HCT116 (cell line): ENCODE measurements around the gene AADACL3. TPM values are rescaled to one million over a fixed set of nuclear protein-coding genes. Genes with fewer than 3 reads are reported as not detected.

Experiments used
- ATAC-seq: fragments of 200-7000 bp; cut with Tn5 transposase; 2 replicates; pipeline ENCODE4 v1.9.1; 2020; ENCODE audit warnings: mild to moderate bottlenecking, moderate library complexity
- BruUV-seq: library from RNA; stranded (reverse); fragments of 400-500 nt; replicated peaks from 2 replicates; lab custom pipeline; 2021; lab: Mats Ljungman, UMichigan
- CTCF ChIA-PET: fragments of 300-600 bp; sonication (Branson Sonifier 250); formaldehyde crosslinking; loops from one replicate; lab custom pipeline; 2021; ENCODE audit warnings: antibody characterized with exemption; lab: Charles Lee
- POLR2A ChIA-PET: fragments of 300-600, 350-600 bp; sonication (Branson Sonifier 250); formaldehyde crosslinking; loops from one replicate; lab custom pipeline; 2021; ENCODE audit warnings: antibody characterized with exemption; lab: Charles Lee
- RAD21 ChIA-PET, 2 experiments: fragments of 300-600 bp; sonication (Branson Sonifier 250); formaldehyde crosslinking; loops; one replicate each; lab custom pipeline; 2023; ENCODE audit warnings: low total read pairs in 2 of 2; ENCODE audit not compliant: uncharacterized antibody in 2 of 2, unreplicated experiment in 2 of 2, low non-redundant PET in 1 of 2; lab: Charles Lee
- DNase-seq: peaks from one replicate; pipeline ENCODE4 v3.0.0-alpha.2; 2010; ENCODE audit warnings: low read depth, low spot score
- H2AFZ ChIP-seq: fragments of 200-600 bp; shearing (Covaris generic), sonication (generic); 2 replicates; pipeline ENCODE4 v1.6.1; 2017; ENCODE audit warnings: low read depth, mixed run types, mixed read lengths, antibody characterized with exemption, low read length; ENCODE audit not compliant: poor library complexity, severe bottlenecking
- H3K27ac ChIP-seq: 2 replicates; pipeline ENCODE4 v1.5.1; 2012; ENCODE audit warnings: low read depth, low read length
- H3K27me3 ChIP-seq: fragments of 200-600 bp; sonication (generic); 2 replicates; pipeline ENCODE4 v1.6.1; 2016; ENCODE audit warnings: mixed run types, low read length, mixed read lengths; ENCODE audit not compliant: insufficient read depth
- H3K36me3 ChIP-seq, 2 experiments: fragments of 200-500 bp in 1 of 2; fragments of 200-600 bp in 1 of 2; sonication (Bioruptor generic) in 1 of 2; sonication (generic) in 1 of 2; 2 replicates each; pipeline versions ENCODE4 v1.5.1 to v1.6.1; 2014 to 2016; ENCODE audit warnings: low read length in 2 of 2, inconsistent platforms in 1 of 2, mixed read lengths in 1 of 2, mixed run types in 1 of 2; ENCODE audit not compliant: insufficient read depth in 2 of 2, control insufficient read depth in 1 of 2
- H3K4me1 ChIP-seq, 2 experiments: fragments of 200-600 bp in 1 of 2; sonication (generic) in 1 of 2; 2 replicates each; pipeline versions ENCODE4 v1.5.1 to v1.6.1; 2012 to 2017; ENCODE audit warnings: low read length in 2 of 2, inconsistent platforms in 1 of 2, mild to moderate bottlenecking in 1 of 2, mixed read lengths in 1 of 2, mixed run types in 1 of 2, moderate library complexity in 1 of 2; ENCODE audit not compliant: insufficient read depth in 2 of 2, control insufficient read depth in 1 of 2
- H3K4me2 ChIP-seq: fragments of 200-600 bp; sonication (generic); 2 replicates; pipeline ENCODE4 v1.6.1; 2017; ENCODE audit warnings: mixed run types, low read length, mixed read lengths
- H3K4me3 ChIP-seq, 2 experiments: fragments of 200-600 bp in 1 of 2; sonication (generic) in 1 of 2; replicated peaks in 1 of 2; 2 replicates each; pipeline ENCODE4 v1.5.1; 2011 to 2016; ENCODE audit warnings: low read length in 2 of 2, control low read depth in 1 of 2, low read depth in 1 of 2, mild to moderate bottlenecking in 1 of 2, mixed read lengths in 1 of 2, mixed run types in 1 of 2
- H3K79me2 ChIP-seq: fragments of 200-600 bp; sonication (generic); 2 replicates; pipeline ENCODE4 v1.6.1; 2017; ENCODE audit warnings: mild to moderate bottlenecking, mixed run types, low read length, moderate library complexity, mixed read lengths; ENCODE audit not compliant: insufficient read depth
- H3K9ac ChIP-seq: fragments of 200-600 bp; sonication (generic); 2 replicates; pipeline ENCODE4 v1.6.1; 2016; ENCODE audit warnings: low read length, mixed read lengths
- H3K9me2 ChIP-seq: fragments of 200-600 bp; sonication (generic), shearing (Covaris generic); 2 replicates; pipeline ENCODE4 v1.6.1; 2017; ENCODE audit warnings: mixed run types, mild to moderate bottlenecking, moderate library complexity; ENCODE audit not compliant: insufficient read depth
- H3K9me3 ChIP-seq, 2 experiments: fragments of 200-500 bp in 1 of 2; fragments of 200-600 bp in 1 of 2; sonication (Bioruptor generic) in 1 of 2; sonication (generic) in 1 of 2; 2 replicates each; pipeline ENCODE4 v1.6.1; 2014 to 2017; ENCODE audit warnings: low read length in 2 of 2, mixed read lengths in 2 of 2, inconsistent platforms in 1 of 2, low read depth in 1 of 2, mild to moderate bottlenecking in 1 of 2, mixed run types in 1 of 2, moderate library complexity in 1 of 2; ENCODE audit not compliant: control insufficient read depth in 1 of 2, insufficient read depth in 1 of 2
- H4K20me1 ChIP-seq: fragments of 200-600 bp; sonication (generic), shearing (Covaris generic); 2 replicates; pipeline ENCODE4 v1.6.1; 2017; ENCODE audit warnings: mixed run types, mild to moderate bottlenecking, moderate library complexity; ENCODE audit not compliant: insufficient read depth
- ATF3 ChIP-seq: IDR thresholded peaks from 2 replicates; pipeline ENCODE4 v1.6.1; 2012
- CEBPB ChIP-seq: IDR thresholded peaks from 2 replicates; pipeline ENCODE4 v1.6.1; 2012; ENCODE audit warnings: low read depth
- CTCF ChIP-seq, 3 experiments: fragments of 200-600 bp in 1 of 3; sonication (generic) in 1 of 3; IDR thresholded peaks in 2 of 3; conservative IDR thresholded peaks in 1 of 3; 2 replicates each; pipeline ENCODE4 v1.5.1; 2012 to 2017; ENCODE audit warnings: low read depth in 2 of 3, low read length in 2 of 3, antibody characterized with exemption in 1 of 3, borderline replicate concordance in 1 of 3, control low read depth in 1 of 3, mild to moderate bottlenecking in 1 of 3, mixed read lengths in 1 of 3, mixed run types in 1 of 3, moderate library complexity in 1 of 3; ENCODE audit not compliant: insufficient read depth in 1 of 3
- EGR1 ChIP-seq: IDR thresholded peaks from 2 replicates; pipeline ENCODE4 v1.6.1; 2012; ENCODE audit warnings: low read depth
- ELF1 ChIP-seq: IDR thresholded peaks from 2 replicates; pipeline ENCODE4 v1.6.1; 2012; ENCODE audit warnings: low read depth, borderline replicate concordance
- EZH2phosphoT487 ChIP-seq: fragments of 200-600 bp; IDR thresholded peaks from 2 replicates; pipeline ENCODE4 v1.6.1; 2018; ENCODE audit warnings: antibody characterized with exemption, borderline replicate concordance
- FOSL1 ChIP-seq: IDR thresholded peaks from 2 replicates; pipeline ENCODE4 v1.6.1; 2012; ENCODE audit warnings: low read depth
- MAX ChIP-seq: IDR thresholded peaks from 2 replicates; pipeline ENCODE4 v1.6.1; 2012
- POLR2A ChIP-seq: IDR thresholded peaks from 2 replicates; pipeline ENCODE4 v1.7.0; 2011; ENCODE audit warnings: borderline replicate concordance; ENCODE audit not compliant: insufficient read depth, insufficient read length; ENCODE audit errors: extremely low read depth
- POLR2AphosphoS5 ChIP-seq: IDR thresholded peaks from 2 replicates; pipeline ENCODE4 v1.6.1; 2011; ENCODE audit warnings: mild to moderate bottlenecking, low read depth, low read length, moderate library complexity
- REST ChIP-seq: IDR thresholded peaks from 2 replicates; pipeline ENCODE4 v1.6.1; 2012; ENCODE audit warnings: low read depth
- SP1 ChIP-seq: IDR thresholded peaks from 2 replicates; pipeline ENCODE4 v1.6.1; 2012; ENCODE audit warnings: low read depth
- SRF ChIP-seq: IDR thresholded peaks from 2 replicates; pipeline ENCODE4 v1.6.1; 2012; ENCODE audit warnings: low read depth
- ZFX ChIP-seq: fragments of 450-650 bp; IDR thresholded peaks from 2 replicates; pipeline ENCODE4 v1.6.1; 2017
- intact Hi-C: fragments of 100-400 bp; cut with micrococcal nuclease; formaldehyde crosslinking; loops from 2 replicates; pipeline ENCODE4 v1.10.0; 2022
- total RNA-seq: library from RNA; stranded (reverse); gene quantifications from one replicate; pipeline ENCODE4 v1.2.1, GENCODE V29; 2021; ENCODE audit not compliant: unreplicated experiment

The AADACL3 gene
- total RNA-seq, 1 experiment from 2014 or later = not detected

- H3K36me3 ChIP-seq = no peaks in the 10 kb centered on the region
- H3K9me2 ChIP-seq = no peaks in the 10 kb centered on the region
- DNase-seq = no peak
- no peak overlapping the region for H3K27ac ChIP-seq
- H3K79me2 ChIP-seq = no peaks in the 10 kb centered on the region
- H3K4me1 ChIP-seq = no peaks in the 10 kb centered on the region
- ChIA-PET RAD21 (no interaction called here), POLR2A (no interaction called here), CTCF (no interaction called here)
- no peak for TF ChIP-seq POLR2A
- no peak for TF ChIP-seq ATF3
- no peak for TF ChIP-seq EZH2phosphoT487
- TF ChIP-seq EGR1 = no peak
- no peak for TF ChIP-seq SP1
- no peak for TF ChIP-seq ELF1
- TF ChIP-seq CEBPB = no peak
- TF ChIP-seq MAX = no peak
- TF ChIP-seq FOSL1 = no peak
- TF ChIP-seq ZFX = no peak
- no peak for TF ChIP-seq SRF
- TF ChIP-seq CTCF (IDR thresholded peaks at IDR 0.05 in 2 of 3, conservative IDR thresholded peaks at IDR 0.05 in 1 of 3; ENCODE audit: borderline replicate concordance in 1 of 3, insufficient read depth in 1 of 3, low read depth in 2 of 3, low read length in 2 of 3) = no peak
- no peak for TF ChIP-seq POLR2AphosphoS5
- TF ChIP-seq REST = no peak
- no peak overlapping the region for H3K9ac ChIP-seq
- H3K9me3 ChIP-seq = no peaks in the 10 kb centered on the region
- no peak for ATAC-seq
- intact Hi-C loops = no loop called here
- H3K27me3 ChIP-seq = peaks cover 16% of the 10 kb centered on the region
- H3K4me2 ChIP-seq = no peak overlapping the region
- no peak overlapping the region for H2AFZ ChIP-seq
- no peaks in the 10 kb centered on the region for H4K20me1 ChIP-seq
- H3K4me3 ChIP-seq = no peak overlapping the region
- BruUV-seq = no TSS peak
Observed at GRCh38 chr1:12757836-12758235, 41.9 kb downstream of the AADACL3 start.
